IPS-18a (cell line): ENCODE results near the gene PTPRG.
A peak's percentile ranks its signal among the peaks of the same experiment; 100 is the strongest.

Experiments used
- H3K27ac ChIP-seq: one replicate; pipeline ENCODE4 v1.5.1; 2013; ENCODE audit warnings: low read length
- H3K27me3 ChIP-seq: one replicate; pipeline ENCODE4 v1.6.1; 2013; ENCODE audit warnings: mild to moderate bottlenecking, low read length; ENCODE audit not compliant: control insufficient read depth, insufficient read depth
- H3K36me3 ChIP-seq: one replicate; pipeline ENCODE4 v1.6.1; 2013; ENCODE audit warnings: low read depth, low read length; ENCODE audit not compliant: control insufficient read depth
- H3K4me1 ChIP-seq: one replicate; pipeline ENCODE4 v1.6.1; 2013; ENCODE audit warnings: low read depth, low read length; ENCODE audit not compliant: control insufficient read depth
- H3K4me3 ChIP-seq: one replicate; pipeline ENCODE4 v1.5.1; 2013; ENCODE audit warnings: low read length
- H3K9ac ChIP-seq: one replicate; pipeline ENCODE4 v1.6.1; 2013; ENCODE audit warnings: mild to moderate bottlenecking, low read length, moderate library complexity
- H3K9me3 ChIP-seq: one replicate; pipeline ENCODE4 v1.6.1; 2013; ENCODE audit warnings: low read depth, low read length; ENCODE audit not compliant: control insufficient read depth

Gene PTPRG

GRCh38 chr3:61901986-61902385 lies 340.6 kb downstream of the PTPRG start:
- no peaks in the 10 kb centered on the region for H3K9me3 ChIP-seq
- no peak overlapping the region for H3K9ac ChIP-seq
- H3K27me3 ChIP-seq: no peaks in the 10 kb centered on the region
- H3K4me3 ChIP-seq: no peak overlapping the region
- peaks cover 40% of the 10 kb centered on the region for H3K4me1 ChIP-seq
- H3K27ac ChIP-seq: no peak overlapping the region
- H3K36me3 ChIP-seq: no peaks in the 10 kb centered on the region

GRCh38 chr3:61903074-61903473 lies 341.7 kb downstream of the PTPRG start:
- H3K4me3 ChIP-seq: no peak overlapping the region

GRCh38 chr3:61903931-61904657 lies 342.7 kb downstream of the PTPRG start:
- Histone ChIP-seq H3K9me3 (no peaks in the 10 kb centered on the region), H3K27ac (no peak overlapping the region), H3K4me1 (peaks cover 49% of the 10 kb centered on the region), H3K4me3 (no peak overlapping the region), H3K36me3 (no peaks in the 10 kb centered on the region), H3K9ac (no peak overlapping the region), H3K27me3 (no peaks in the 10 kb centered on the region)

More at GRCh38 chr3:61903074-61903473, 341.7 kb downstream of the PTPRG start:
- H3K27ac ChIP-seq: no peak overlapping the region
- H3K4me1 ChIP-seq: peaks cover 40% of the 10 kb centered on the region
- no peak overlapping the region for H3K9ac ChIP-seq
- H3K9me3 ChIP-seq: no peaks in the 10 kb centered on the region
- no peaks in the 10 kb centered on the region for H3K36me3 ChIP-seq
- no peaks in the 10 kb centered on the region for H3K27me3 ChIP-seq

- Histone ChIP-seq H3K9ac (no peak overlapping the region), H3K27me3 (no peaks in the 10 kb centered on the region), H3K27ac (no peak overlapping the region), H3K9me3 (no peaks in the 10 kb centered on the region), H3K4me3 (no peak overlapping the region), H3K36me3 (no peaks in the 10 kb centered on the region), H3K4me1 (peaks cover 51% of the 10 kb centered on the region)
These were observed 345.9 kb downstream of the PTPRG start for GRCh38 chr3:61907210-61907795.

DNA sequence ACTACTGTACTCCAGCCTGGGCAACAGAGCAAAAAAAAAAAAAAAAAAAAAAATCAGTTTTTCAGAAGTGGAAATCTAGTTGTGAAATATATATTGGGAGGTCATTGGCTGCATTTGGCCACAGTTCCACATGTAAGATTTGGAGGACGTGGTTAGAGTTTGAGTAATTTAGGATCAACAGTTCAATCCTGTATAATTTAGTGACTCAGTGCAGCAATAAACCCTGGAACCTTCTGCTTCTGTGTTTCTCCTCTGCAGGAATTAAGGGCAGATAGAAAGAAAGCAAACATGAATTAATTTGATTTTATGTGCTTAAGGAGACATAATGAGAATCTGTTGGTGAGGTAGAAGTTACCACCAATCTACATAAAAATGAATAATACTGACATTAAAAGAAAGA lies 347.0 kb downstream of the PTPRG start:
- H3K9me3 ChIP-seq: no peaks in the 10 kb centered on the region
- no peak overlapping the region for H3K27ac ChIP-seq
- H3K36me3 ChIP-seq: no peaks in the 10 kb centered on the region
- H3K9ac ChIP-seq: no peak overlapping the region
- no peak overlapping the region for H3K4me3 ChIP-seq
- H3K4me1 ChIP-seq: peaks cover 47% of the 10 kb centered on the region
- no peaks in the 10 kb centered on the region for H3K27me3 ChIP-seq

GRCh38 chr3:61910732-61911131 lies 349.4 kb downstream of the PTPRG start:
- no peaks in the 10 kb centered on the region for H3K27me3 ChIP-seq
- H3K4me1 ChIP-seq: peaks cover 47% of the 10 kb centered on the region
- no peak overlapping the region for H3K4me3 ChIP-seq
- H3K9me3 ChIP-seq: no peaks in the 10 kb centered on the region
- no peak overlapping the region for H3K9ac ChIP-seq
- H3K36me3 ChIP-seq: no peaks in the 10 kb centered on the region
- no peak overlapping the region for H3K27ac ChIP-seq

GRCh38 chr3:61912158-61912557 lies 350.8 kb downstream of the PTPRG start:
- Histone ChIP-seq H3K27ac (no peak overlapping the region), H3K4me3 (peak overlapping the region; percentile 4), H3K4me1 (peaks cover 54% of the 10 kb centered on the region), H3K9ac (no peak overlapping the region), H3K9me3 (no peaks in the 10 kb centered on the region), H3K27me3 (no peaks in the 10 kb centered on the region), H3K36me3 (no peaks in the 10 kb centered on the region)

DNA sequence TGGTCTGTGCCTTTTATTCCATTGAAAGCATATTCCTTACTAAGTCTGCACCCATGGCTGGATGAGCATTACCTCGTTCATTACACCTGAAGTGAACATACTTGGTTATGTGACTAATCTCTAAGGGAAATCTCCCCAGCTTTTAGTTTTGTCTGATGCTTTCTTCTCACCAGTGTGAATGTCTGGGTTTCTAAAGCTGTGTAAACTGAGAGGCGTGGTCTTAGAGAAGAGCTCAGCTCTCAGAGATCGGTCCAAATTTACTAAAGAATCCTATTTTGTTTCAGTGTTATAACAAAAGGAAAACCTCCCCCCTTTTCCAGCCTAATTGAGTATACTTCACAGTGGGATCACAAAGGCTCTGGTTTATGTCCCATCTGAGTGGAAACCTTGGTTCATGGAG lies 352.3 kb downstream of the PTPRG start:
- Histone ChIP-seq H3K36me3 (no peaks in the 10 kb centered on the region), H3K4me3 (no peak overlapping the region), H3K9me3 (no peaks in the 10 kb centered on the region), H3K27me3 (no peaks in the 10 kb centered on the region), H3K9ac (no peak overlapping the region), H3K27ac (no peak overlapping the region), H3K4me1 (peaks cover 61% of the 10 kb centered on the region)

DNA sequence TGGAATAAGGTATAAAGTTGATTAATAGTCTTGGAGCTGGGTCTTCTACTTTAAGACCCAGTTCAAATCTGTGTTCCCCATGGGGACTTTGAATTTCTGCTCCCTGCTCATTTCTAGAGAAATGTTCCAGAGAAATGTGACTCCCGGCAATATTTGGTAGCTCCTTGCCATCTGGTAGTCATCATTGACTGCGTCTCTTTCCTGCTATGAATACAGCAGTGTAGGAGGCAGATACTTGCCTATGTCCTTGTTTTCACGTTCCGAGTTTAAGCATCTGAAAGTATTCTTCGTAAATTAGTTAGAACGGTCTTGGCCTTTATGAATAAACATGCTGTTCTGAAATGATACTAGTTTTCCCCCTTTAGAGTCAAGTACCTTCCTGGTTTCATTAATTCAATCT lies 352.9 kb downstream of the PTPRG start:
- H3K9me3 ChIP-seq: no peaks in the 10 kb centered on the region
- H3K36me3 ChIP-seq: no peaks in the 10 kb centered on the region
- no peak overlapping the region for H3K9ac ChIP-seq
- no peaks in the 10 kb centered on the region for H3K27me3 ChIP-seq
- H3K27ac ChIP-seq: no peak overlapping the region
- H3K4me3 ChIP-seq: no peak overlapping the region
- H3K4me1 ChIP-seq: peaks cover 62% of the 10 kb centered on the region

DNA sequence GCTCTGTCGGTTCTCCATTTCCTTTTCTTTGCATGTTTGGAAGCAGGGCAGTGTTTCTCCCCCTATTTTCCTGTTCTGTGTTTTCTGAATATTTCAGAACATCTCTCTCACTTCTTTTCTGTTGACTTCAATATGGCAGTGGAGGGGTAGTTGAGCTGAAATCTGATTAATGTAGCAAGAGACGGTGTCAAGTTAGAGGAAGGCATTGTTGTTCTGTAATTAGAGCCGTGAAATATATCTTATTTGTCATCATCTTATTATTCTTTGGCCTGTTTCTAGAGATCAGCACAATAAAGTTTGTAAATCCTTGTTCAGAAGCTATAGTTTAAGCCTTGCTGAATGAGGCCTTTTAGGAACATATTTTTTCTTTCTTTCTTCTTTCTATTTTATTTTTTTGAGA lies 353.9 kb downstream of the PTPRG start:
- H3K9me3 ChIP-seq: no peaks in the 10 kb centered on the region
- no peaks in the 10 kb centered on the region for H3K36me3 ChIP-seq
- H3K4me1 ChIP-seq: peaks cover 56% of the 10 kb centered on the region
- H3K9ac ChIP-seq: no peak overlapping the region
- no peak overlapping the region for H3K4me3 ChIP-seq
- H3K27ac ChIP-seq: no peak overlapping the region
- no peaks in the 10 kb centered on the region for H3K27me3 ChIP-seq

DNA sequence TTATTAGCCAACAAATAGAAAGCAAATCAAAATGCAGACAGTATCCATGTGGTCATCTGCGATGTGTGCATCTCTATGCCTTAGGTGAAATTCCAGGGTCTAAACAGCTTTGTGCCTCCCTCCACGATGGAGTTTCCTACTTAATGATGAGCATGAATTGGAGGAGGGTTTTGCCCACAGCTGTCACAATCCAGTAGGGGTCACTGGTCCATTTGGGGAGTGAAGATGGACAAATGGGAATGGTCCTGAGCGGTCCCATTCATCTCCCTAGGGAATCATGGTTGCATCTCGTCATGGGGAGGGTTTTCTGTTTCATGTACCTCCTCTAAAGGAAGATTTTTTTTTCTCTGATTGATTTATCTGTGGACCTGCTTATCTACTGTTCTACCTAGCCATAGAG lies 358.0 kb downstream of the PTPRG start:
- H3K4me1 ChIP-seq: peaks cover 36% of the 10 kb centered on the region
- H3K9me3 ChIP-seq: no peaks in the 10 kb centered on the region
- no peak overlapping the region for H3K9ac ChIP-seq
- no peaks in the 10 kb centered on the region for H3K36me3 ChIP-seq
- H3K27ac ChIP-seq: no peak overlapping the region
- H3K27me3 ChIP-seq: no peaks in the 10 kb centered on the region
- no peak overlapping the region for H3K4me3 ChIP-seq

GRCh38 chr3:61922118-61922517 lies 360.7 kb downstream of the PTPRG start:
- Histone ChIP-seq H3K9ac (no peak overlapping the region), H3K27ac (no peak overlapping the region), H3K4me1 (peaks cover 33% of the 10 kb centered on the region), H3K36me3 (no peaks in the 10 kb centered on the region), H3K4me3 (no peak overlapping the region), H3K9me3 (no peaks in the 10 kb centered on the region), H3K27me3 (no peaks in the 10 kb centered on the region)
